ENCODE measurements around the gene SCAF1.
"Not testable (repeated sequence)": the region's sequence is repeated elsewhere in the genome, so short reads cannot be mapped to it uniquely, and the experiment has no call there.

The SCAF1 gene

DNA sequence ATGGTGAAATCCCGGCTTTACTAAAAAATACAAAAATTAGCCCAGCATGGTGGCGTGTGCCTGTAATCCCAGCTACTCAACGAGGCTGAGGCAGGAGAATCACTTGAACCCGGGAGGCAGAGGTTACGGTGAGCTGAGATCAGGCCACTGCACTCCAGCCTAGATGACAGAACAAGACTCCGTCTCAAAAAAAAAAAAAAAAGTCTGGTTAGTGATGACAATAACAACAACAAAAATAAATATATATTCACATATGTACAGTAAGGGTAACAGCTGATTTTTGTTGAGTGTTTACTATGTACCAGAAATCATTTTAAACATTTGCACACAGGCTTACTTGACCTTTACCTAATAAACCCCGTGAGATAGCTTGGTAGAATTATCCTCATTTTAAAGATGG is 25.1 kb upstream of the SCAF1 start:
- H3K27ac ChIP-seq (replicated peaks) = no peak overlapping the region
- TF ChIP-seq, protein P1, sequence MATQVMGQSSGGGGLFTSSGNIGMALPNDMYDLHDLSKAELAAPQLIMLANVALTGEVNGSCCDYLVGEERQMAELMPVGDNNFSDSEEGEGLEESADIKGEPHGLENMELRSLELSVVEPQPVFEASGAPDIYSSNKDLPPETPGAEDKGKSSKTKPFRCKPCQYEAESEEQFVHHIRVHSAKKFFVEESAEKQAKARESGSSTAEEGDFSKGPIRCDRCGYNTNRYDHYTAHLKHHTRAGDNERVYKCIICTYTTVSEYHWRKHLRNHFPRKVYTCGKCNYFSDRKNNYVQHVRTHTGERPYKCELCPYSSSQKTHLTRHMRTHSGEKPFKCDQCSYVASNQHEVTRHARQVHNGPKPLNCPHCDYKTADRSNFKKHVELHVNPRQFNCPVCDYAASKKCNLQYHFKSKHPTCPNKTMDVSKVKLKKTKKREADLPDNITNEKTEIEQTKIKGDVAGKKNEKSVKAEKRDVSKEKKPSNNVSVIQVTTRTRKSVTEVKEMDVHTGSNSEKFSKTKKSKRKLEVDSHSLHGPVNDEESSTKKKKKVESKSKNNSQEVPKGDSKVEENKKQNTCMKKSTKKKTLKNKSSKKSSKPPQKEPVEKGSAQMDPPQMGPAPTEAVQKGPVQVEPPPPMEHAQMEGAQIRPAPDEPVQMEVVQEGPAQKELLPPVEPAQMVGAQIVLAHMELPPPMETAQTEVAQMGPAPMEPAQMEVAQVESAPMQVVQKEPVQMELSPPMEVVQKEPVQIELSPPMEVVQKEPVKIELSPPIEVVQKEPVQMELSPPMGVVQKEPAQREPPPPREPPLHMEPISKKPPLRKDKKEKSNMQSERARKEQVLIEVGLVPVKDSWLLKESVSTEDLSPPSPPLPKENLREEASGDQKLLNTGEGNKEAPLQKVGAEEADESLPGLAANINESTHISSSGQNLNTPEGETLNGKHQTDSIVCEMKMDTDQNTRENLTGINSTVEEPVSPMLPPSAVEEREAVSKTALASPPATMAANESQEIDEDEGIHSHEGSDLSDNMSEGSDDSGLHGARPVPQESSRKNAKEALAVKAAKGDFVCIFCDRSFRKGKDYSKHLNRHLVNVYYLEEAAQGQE (IDR thresholded peaks at IDR 0.05; ENCODE audit: insufficient replicate concordance, low read depth) = no peak
- TF ChIP-seq GABPA (IDR thresholded peaks at IDR 0.05; ENCODE audit: low read depth) = no peak
- TF ChIP-seq, protein P2, sequence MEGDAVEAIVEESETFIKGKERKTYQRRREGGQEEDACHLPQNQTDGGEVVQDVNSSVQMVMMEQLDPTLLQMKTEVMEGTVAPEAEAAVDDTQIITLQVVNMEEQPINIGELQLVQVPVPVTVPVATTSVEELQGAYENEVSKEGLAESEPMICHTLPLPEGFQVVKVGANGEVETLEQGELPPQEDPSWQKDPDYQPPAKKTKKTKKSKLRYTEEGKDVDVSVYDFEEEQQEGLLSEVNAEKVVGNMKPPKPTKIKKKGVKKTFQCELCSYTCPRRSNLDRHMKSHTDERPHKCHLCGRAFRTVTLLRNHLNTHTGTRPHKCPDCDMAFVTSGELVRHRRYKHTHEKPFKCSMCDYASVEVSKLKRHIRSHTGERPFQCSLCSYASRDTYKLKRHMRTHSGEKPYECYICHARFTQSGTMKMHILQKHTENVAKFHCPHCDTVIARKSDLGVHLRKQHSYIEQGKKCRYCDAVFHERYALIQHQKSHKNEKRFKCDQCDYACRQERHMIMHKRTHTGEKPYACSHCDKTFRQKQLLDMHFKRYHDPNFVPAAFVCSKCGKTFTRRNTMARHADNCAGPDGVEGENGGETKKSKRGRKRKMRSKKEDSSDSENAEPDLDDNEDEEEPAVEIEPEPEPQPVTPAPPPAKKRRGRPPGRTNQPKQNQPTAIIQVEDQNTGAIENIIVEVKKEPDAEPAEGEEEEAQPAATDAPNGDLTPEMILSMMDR (IDR thresholded peaks at IDR 0.05; ENCODE audit: insufficient read depth, low read length) = no peak
- no peak for TF ChIP-seq SPI1 (IDR thresholded peaks at IDR 0.05; ENCODE audit: borderline replicate concordance, low read depth)
- TF ChIP-seq POLR2AphosphoS5 (IDR thresholded peaks at IDR 0.05; ENCODE audit: low read depth) = no peak
- H3K4me3 ChIP-seq (replicated peaks; ENCODE audit: insufficient read depth, low read length) = no peak overlapping the region
- no peak for DNase-seq (ENCODE audit: low read depth in 1 of 2, low spot score in 1 of 2)
- no peaks in the 10 kb centered on the region for H3K27me3 ChIP-seq (ENCODE audit: insufficient read depth, poor library complexity, severe bottlenecking)

DNA sequence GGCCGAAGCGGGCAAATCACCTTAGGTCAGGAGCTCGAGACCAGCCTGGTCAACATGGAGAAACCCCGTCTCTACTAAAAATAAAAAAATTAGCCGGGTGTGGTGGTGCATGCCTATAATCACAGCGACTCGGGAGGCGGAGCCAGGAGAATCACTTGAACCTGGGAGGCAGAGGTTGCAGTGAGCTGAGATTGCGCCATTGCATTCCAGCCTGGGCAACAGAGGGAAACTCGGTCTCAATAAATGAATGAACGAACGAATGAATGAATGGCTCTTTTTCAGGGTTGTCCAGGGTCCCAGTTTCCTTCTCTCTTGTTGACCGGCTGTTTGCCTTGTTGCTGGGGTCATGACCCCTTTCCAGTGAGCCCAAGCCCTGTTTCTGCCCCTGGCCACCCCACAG is 24.1 kb upstream of the SCAF1 start:
- not testable (repeated sequence) for H3K4me3 ChIP-seq (replicated peaks; ENCODE audit: insufficient read depth, low read length); H3K27ac ChIP-seq (replicated peaks); DNase-seq (ENCODE audit: low read depth in 1 of 2, low spot score in 1 of 2); H3K27me3 ChIP-seq (ENCODE audit: insufficient read depth, poor library complexity, severe bottlenecking)

DNA sequence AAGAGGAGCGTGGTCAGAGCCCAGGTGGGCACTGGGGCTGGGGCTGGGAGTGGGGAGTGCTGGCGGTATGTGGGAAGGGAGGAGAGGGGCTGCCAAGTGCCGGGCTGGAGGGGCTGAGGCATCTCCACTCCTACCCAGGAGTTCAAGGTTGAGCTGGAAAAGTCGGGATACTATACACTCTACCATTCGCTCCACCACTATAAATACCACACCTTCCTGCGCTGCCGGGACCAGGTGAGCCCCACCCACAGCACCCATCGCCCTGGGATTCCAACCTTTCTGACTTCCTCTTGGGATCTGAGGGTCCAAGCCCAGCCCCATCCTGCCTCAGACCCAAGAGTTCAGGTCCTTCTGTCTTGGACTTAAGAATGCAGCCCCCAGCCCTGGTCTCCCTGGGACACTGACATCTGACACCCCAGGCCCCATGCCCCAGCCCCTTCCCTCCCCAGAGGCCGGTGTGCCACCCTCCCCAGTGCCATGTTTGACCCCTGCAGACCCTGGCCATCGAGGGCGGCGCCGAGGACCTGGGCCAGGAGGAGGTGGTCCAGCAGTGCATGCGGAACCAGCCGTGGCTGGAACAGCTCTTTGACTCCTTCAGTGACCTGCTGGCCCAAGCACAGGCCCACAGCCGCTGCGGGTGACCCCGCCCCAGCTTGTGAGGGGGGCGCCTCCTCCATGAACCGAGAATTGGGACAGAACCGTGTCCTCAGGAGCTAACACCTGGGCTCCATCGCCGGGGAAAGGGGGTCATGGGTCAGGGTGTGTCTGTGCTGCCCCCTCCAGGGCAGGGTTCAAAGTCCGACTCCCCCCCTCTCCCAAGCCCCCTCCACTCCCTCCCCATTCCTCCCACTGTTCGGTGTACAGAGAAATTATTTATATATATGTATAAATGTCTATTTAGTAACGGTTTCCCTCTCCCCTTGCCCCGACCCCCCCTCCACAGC is 16.8 kb upstream of the SCAF1 start:
- Histone ChIP-seq H3K27me3 (ENCODE audit: insufficient read depth, poor library complexity, severe bottlenecking) (no peaks in the 10 kb centered on the region), H3K27ac (replicated peaks) (no peak overlapping the region), H3K4me3 (replicated peaks; ENCODE audit: insufficient read depth, low read length) (no peak overlapping the region)
- no peak for TF ChIP-seq SPI1 (IDR thresholded peaks at IDR 0.05; ENCODE audit: borderline replicate concordance, low read depth)
- TF ChIP-seq, protein P1 (IDR thresholded peaks at IDR 0.05; ENCODE audit: insufficient replicate concordance, low read depth) = no peak
- TF ChIP-seq, protein P2 (IDR thresholded peaks at IDR 0.05; ENCODE audit: insufficient read depth, low read length) = no peak
- TF ChIP-seq POLR2AphosphoS5 (IDR thresholded peaks at IDR 0.05; ENCODE audit: low read depth) = no peak
- DNase-seq (ENCODE audit: low read depth in 1 of 2, low spot score in 1 of 2) = no peak

DNA sequence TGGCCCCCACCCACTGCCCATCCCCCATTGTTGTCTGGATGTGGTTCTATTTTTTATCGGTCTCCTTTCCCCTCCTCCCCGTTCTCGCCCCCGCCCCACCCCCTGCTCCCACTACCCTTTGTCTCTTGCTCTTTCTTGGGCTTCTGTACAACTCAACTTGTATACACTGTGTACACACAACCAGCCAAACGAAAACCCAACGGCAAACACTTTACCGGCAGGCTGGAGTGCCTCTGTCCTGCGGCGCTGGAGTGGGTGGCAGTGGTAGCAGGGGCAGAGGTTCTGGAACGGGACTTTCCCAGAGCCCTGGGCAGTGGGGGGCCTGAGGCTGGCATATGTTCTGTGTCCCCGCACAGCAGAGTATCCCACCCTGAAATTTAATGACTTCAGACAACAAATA is 15.8 kb upstream of the SCAF1 start:
- H3K4me3 ChIP-seq (replicated peaks; ENCODE audit: insufficient read depth, low read length) = no peak overlapping the region
- H3K27ac ChIP-seq (replicated peaks) = no peak overlapping the region
- no peaks in the 10 kb centered on the region for H3K27me3 ChIP-seq (ENCODE audit: insufficient read depth, poor library complexity, severe bottlenecking)
- no peak for DNase-seq (ENCODE audit: low read depth in 1 of 2, low spot score in 1 of 2)
- TF ChIP-seq POLR2AphosphoS5 (IDR thresholded peaks at IDR 0.05; ENCODE audit: low read depth) (no peak), GABPA (IDR thresholded peaks at IDR 0.05; ENCODE audit: low read depth) (no peak), SPI1 (IDR thresholded peaks at IDR 0.05; ENCODE audit: borderline replicate concordance, low read depth) (no peak)
- TF ChIP-seq, protein P2 (IDR thresholded peaks at IDR 0.05; ENCODE audit: insufficient read depth, low read length) = no peak
- TF ChIP-seq, protein P1 (IDR thresholded peaks at IDR 0.05; ENCODE audit: insufficient replicate concordance, low read depth) = no peak
